HUES48 (cell line): ENCODE data around the gene MYCL.
A peak's percentile ranks its signal among the peaks of the same experiment; 100 is the strongest.

Experiments
- H3K27ac ChIP-seq: one replicate; pipeline ENCODE4 v1.7.0; 2013; ENCODE audit warnings: low read depth, low read length, inconsistent platforms
- H3K27me3 ChIP-seq: 2 replicates; pipeline ENCODE4 v1.6.1; 2013; ENCODE audit warnings: mild to moderate bottlenecking, low read length; ENCODE audit not compliant: control insufficient read depth, insufficient read depth
- H3K36me3 ChIP-seq: 2 replicates; pipeline ENCODE4 v1.6.1; 2013; ENCODE audit warnings: low read length; ENCODE audit not compliant: control insufficient read depth, insufficient read depth
- H3K4me1 ChIP-seq: 2 replicates; pipeline ENCODE4 v1.6.1; 2013; ENCODE audit warnings: mild to moderate bottlenecking, low read length; ENCODE audit not compliant: control insufficient read depth, insufficient read depth
- H3K4me3 ChIP-seq: 2 replicates; pipeline ENCODE4 v1.5.1; 2013; ENCODE audit warnings: mild to moderate bottlenecking, low read depth, low read length
- H3K9ac ChIP-seq: 2 replicates; pipeline ENCODE4 v1.6.1; 2013; ENCODE audit warnings: mild to moderate bottlenecking, low read depth, low read length, moderate library complexity
- H3K9me3 ChIP-seq: 2 replicates; pipeline ENCODE4 v1.6.1; 2013; ENCODE audit warnings: low read length; ENCODE audit not compliant: control insufficient read depth, insufficient read depth

The MYCL gene

DNA sequence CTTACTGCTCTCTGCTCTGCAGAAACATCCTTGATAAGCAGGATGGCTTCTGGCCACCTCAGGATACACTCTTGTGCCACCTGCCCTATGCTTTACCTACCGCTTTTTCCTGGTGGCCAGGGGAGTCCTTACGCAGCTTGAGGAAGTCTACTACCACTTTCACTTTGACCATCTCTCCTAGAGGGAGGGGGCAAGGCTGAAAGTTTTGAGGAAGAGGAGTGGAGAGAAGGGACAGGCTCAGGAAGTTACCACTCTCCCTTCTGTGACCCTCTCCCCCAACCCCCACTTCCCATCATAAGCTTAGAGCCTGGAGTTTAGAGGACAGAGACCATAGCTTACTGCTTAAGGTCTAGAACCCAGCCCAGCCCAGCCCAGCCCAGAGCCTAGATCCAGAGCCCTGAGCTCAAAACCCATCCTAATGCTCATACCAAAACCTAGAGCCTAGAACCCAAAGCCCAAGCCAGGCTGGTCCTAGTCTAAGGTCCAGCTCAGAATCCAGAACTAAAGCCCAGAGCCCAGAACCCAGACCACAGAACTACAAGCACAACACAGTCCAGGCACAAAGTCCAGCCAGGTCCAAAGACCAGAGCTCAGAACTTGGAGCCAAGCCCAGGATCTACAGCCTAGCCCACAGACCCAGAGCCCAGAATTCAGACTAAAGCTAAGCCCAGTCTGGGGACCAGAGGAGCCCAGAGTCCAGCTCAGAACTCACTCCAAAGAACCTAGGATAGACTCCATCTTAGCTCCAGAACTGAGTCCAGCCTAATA is 35.2 kb upstream of the MYCL start:
- no peak overlapping the region for H3K9ac ChIP-seq
- H3K4me3 ChIP-seq = no peak overlapping the region
- H3K27me3 ChIP-seq = no peaks in the 10 kb centered on the region
- H3K4me1 ChIP-seq = no peaks in the 10 kb centered on the region
- H3K9me3 ChIP-seq = no peaks in the 10 kb centered on the region
- no peak overlapping the region for H3K27ac ChIP-seq
- H3K36me3 ChIP-seq = no peaks in the 10 kb centered on the region

DNA sequence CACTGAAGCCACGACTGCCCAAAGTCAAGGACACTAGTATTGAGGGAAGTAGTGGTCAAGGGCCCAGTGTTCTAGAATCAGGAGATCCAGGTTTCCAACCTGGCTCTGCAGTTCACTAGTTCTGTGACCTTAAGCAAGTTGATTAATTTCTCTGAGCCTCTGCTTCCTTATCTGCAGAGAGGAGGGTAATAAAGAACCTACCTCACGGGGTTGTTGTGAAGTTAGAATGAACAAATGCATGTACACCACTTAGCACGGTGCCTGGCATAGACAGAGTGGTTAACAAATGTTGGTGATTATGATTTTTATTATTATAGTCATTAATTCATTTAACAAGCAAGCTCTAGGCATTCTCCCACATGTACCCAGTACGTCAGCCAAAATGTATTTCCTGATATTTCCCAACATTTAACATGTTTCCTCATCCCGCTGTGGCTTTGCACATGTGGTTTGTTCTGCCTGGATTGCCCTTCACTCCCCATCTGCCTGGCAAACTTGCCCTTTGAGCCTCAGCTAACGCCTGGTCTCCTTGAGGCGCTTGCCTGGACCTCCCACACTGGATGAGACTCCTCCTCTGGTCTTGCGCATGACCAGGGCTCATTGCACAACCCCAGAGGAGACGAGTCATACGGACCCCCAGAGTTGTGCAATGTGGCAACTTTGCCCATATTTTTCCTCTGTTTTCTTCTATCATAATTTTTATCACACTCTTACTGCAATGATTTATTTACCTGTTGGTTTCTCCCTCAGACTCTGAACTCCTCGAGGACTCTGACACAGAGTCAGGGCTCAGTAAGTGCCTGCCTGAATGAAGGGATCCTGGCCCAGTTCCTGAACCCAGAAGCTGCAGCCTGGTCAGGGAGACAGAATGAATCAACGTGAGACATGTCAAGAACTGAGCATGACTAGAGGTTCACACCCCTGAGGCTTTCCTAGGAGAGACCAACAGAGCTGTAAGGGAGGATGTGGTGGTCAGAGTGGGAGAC is 32.5 kb upstream of the MYCL start:
- H3K4me3 ChIP-seq = no peak overlapping the region
- H3K27me3 ChIP-seq = no peaks in the 10 kb centered on the region
- H3K27ac ChIP-seq = no peak overlapping the region
- no peaks in the 10 kb centered on the region for H3K4me1 ChIP-seq
- H3K36me3 ChIP-seq = no peaks in the 10 kb centered on the region
- H3K9me3 ChIP-seq = no peaks in the 10 kb centered on the region
- no peak overlapping the region for H3K9ac ChIP-seq

DNA sequence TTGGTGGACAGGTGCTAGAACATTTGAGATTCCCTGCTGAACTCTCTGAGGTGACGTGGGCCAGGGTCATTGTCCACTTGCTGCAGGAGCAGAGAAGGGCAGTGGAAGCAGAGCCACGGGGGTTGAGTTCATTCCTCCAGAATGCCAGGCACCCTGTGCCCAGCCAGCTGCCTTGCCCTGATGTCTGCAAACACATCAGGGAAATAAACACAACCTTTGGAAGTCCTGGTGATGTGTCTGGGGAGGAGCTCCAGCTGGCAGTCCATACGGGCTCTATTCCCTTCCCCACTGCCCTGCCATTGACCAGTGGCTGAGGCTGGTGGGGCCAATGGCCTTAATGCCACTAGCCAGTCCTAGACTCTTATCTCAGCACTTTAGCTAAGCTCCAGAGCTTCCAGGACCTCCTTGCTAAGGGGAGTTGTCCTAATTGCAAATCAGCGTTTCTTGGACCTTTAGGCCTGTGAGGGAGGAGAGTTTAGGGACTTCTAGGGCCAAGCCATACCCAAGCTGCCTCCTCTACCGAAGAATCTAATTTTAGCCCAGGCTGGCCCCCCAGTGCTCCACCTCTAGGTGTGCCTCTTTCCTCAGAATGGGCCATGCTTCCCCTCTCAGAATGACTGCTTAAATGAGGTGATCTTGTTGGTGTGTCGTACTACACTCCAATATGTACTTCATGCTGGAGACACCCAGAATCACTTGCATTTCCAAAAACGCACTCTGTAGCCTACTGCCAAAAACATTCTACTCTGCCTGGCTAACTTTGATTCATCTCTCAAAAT is 27.3 kb upstream of the MYCL start:
- Histone ChIP-seq H3K9me3 (no peaks in the 10 kb centered on the region), H3K9ac (no peak overlapping the region), H3K27ac (no peak overlapping the region), H3K36me3 (no peaks in the 10 kb centered on the region), H3K27me3 (no peaks in the 10 kb centered on the region), H3K4me3 (no peak overlapping the region), H3K4me1 (no peaks in the 10 kb centered on the region)

DNA sequence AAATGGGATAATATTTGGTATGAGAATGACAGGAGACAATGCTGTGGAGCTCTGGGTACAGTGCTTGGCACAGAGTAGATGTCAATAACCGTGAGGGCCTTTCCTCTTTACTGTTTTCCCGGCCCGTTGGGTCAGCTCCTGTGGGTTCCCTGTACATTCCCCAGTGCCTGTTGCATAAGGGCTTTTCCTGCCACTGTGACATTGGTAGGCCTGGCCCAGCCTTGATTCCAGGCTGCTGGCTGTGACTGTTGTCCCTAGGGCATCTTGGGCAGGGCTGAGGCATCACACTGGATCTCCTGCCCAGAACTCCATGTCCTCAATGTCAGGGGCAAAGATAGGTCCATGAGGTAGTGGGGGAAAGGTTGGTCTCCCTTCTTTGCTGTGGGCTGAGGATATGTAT is 25.8 kb upstream of the MYCL start:
- H3K9me3 ChIP-seq = no peaks in the 10 kb centered on the region
- no peak overlapping the region for H3K27ac ChIP-seq
- H3K4me3 ChIP-seq = no peak overlapping the region
- H3K4me1 ChIP-seq = peaks cover 3% of the 10 kb centered on the region; the same call in 1 of the 2 replicates
- H3K27me3 ChIP-seq = 0 out of 2 replicates have a peak, but pooled peaks cover 3% of the 10 kb centered on the region
- H3K9ac ChIP-seq = no peak overlapping the region
- no peaks in the 10 kb centered on the region for H3K36me3 ChIP-seq

DNA sequence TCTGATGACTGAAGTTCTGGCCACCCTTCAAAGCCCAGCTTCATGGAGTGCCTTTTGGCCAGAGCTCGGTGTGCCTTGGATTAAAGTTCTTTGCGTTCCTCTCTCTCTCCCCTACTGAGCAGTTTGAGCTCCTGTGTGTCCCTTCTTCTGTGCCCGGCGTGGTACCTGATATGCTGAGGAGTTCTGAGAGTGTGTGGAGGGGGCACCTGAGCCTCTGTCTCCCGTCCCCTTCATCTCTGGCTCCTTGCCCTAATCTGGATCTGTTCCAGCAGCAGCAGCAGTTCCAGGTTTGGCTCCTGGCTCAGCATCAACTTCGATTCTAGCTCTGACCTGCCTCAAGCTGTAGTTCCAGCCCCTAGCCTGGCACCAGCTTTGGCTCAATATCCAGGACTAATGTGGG is 25.1 kb upstream of the MYCL start:
- Histone ChIP-seq H3K9ac (no peak overlapping the region), H3K27me3 (peaks cover 6% of the 10 kb centered on the region; the same call in 1 of the 2 replicates), H3K27ac (no peak overlapping the region), H3K36me3 (no peaks in the 10 kb centered on the region), H3K9me3 (no peaks in the 10 kb centered on the region), H3K4me1 (peaks cover 7% of the 10 kb centered on the region), H3K4me3 (no peak overlapping the region)

DNA sequence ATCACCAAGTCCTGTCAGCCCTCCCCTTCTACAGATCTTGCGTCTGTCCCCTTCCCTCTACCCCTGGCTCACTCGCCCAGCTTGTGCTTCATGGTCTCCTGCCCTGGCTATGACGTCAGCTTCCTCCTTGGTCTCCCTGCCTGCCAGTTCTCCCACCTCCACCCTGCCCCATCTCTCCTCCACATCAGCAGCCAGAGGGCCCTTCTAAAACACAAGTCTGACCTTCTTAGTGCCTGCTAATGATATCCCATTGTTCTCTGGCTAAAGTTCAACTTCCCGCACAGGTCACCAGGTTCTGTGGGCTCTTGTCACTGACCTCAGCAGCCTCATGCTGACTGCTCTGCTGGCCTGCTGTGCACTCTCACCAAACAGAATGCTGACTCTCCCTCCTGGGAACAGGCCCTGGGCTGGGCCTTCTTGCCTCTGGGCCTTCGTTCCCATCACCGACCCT is 24.7 kb upstream of the MYCL start:
- Histone ChIP-seq H3K9ac (no peak overlapping the region), H3K9me3 (no peaks in the 10 kb centered on the region), H3K4me1 (peaks cover 11% of the 10 kb centered on the region), H3K27ac (no peak overlapping the region), H3K36me3 (no peaks in the 10 kb centered on the region), H3K27me3 (peaks cover 9% of the 10 kb centered on the region; the same call in 1 of the 2 replicates), H3K4me3 (no peak overlapping the region)

DNA sequence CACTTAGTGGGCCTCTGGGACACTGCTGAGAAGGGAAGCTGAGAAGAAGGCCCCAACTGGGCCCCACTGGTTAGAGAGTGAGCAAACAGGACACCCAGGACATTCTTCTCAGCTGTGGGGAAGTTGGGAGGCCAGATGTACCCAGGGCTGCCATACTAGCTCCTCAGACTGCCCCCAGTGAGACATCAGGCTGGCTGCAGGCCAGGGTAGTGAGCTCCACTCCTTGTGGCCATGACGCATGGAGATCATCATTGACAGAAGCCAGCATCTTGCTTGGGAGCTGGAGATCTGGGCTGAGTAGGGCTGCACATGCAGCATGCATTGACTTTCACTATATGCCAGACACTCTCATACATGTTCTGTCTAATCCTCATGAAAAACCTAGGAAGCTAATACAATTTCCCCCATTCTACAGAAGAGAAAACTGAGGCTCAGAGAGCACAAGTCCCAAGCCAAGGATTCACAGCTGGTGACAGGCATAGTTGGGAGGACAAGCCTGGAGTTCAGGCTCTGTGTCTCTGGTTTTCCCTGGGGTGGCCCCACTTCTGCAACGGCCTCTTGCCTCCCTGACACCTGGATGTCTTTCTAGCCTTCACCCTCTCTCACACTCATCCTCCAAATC is 24.1 kb upstream of the MYCL start:
- no peaks in the 10 kb centered on the region for H3K36me3 ChIP-seq
- peaks cover 12% of the 10 kb centered on the region for H3K4me1 ChIP-seq
- H3K4me3 ChIP-seq = no peak overlapping the region
- H3K9ac ChIP-seq = no peak overlapping the region
- peaks cover 11% of the 10 kb centered on the region; the same call in 1 of the 2 replicates for H3K27me3 ChIP-seq
- no peaks in the 10 kb centered on the region for H3K9me3 ChIP-seq
- no peak overlapping the region for H3K27ac ChIP-seq

DNA sequence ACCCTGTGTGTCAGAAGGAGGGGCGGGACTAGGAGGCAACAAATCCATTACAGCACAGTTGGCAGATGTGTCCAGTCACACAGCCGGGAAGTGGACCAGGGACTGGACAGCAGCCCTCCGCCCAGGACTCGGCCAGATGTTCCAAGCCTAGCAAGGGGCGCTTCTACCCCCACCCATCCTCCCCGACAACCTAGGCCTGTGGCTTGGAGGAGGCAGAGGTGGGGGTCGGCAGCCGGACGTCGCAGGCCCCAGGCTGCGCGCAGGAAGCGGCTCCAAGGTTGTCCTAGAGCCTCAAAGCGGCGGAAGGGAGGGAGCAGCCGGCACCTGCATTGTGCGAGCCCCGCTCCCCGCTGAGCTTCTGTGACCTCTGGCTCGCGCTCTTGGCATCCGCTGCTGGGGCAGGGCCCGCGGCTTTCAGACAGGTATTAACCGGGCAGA is 20.6 kb upstream of the MYCL start:
- Histone ChIP-seq H3K4me3 (peak overlapping the region; percentile 44), H3K27ac (no peak overlapping the region), H3K9ac (no peak overlapping the region), H3K4me1 (peaks cover 12% of the 10 kb centered on the region), H3K27me3 (peaks cover 11% of the 10 kb centered on the region; the same call in 1 of the 2 replicates), H3K9me3 (no peaks in the 10 kb centered on the region), H3K36me3 (no peaks in the 10 kb centered on the region)

DNA sequence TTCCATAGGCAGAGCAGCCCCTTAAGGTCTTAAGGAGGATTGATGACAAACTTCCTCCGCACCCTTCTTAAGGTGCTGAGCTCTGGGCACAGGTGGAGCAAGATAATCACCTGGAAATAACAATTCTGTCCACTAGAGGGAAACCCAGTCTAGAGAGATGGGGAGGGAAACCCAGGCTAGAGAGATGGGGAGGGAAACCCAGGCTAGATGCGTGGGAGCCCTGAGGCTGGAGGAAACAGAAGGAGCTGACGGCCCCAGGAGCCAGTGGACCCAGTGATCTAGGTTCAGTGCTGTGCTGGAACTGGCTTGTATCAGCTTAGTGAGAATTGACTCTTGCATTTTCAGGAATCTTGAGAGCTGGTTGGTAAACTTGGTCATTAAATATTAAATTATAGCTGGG is 17.8 kb upstream of the MYCL start:
- Histone ChIP-seq H3K9me3 (no peaks in the 10 kb centered on the region), H3K27ac (no peak overlapping the region), H3K4me1 (peaks cover 12% of the 10 kb centered on the region), H3K9ac (no peak overlapping the region), H3K4me3 (no peak overlapping the region), H3K36me3 (no peaks in the 10 kb centered on the region), H3K27me3 (peaks cover 11% of the 10 kb centered on the region; the same call in 1 of the 2 replicates)

DNA sequence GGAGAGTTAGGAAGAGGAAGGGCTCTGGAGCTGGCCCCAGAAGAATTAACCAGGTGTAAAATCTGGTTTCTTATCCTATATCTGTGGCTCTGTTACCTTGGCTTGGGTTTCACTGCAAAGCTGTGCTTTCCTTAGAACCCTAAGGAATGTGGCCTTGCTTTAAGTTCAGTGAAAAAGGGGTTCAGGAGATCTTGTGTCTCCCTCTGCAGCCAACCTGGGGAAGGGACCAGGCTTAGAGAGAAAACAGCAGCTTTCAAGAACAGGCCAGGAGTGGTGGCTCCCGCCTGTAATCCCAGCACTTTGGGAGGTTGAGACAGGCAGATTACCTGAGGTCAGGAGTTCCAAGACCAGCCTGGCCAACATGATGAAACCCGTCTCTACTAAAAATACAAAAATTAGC is 16.1 kb upstream of the MYCL start:
- no peaks in the 10 kb centered on the region for H3K36me3 ChIP-seq
- H3K27me3 ChIP-seq = peaks cover 9% of the 10 kb centered on the region; the same call in 1 of the 2 replicates

More for the DNA sequence above, 16.1 kb upstream of the MYCL start:
- Histone ChIP-seq H3K9me3 (no peaks in the 10 kb centered on the region), H3K4me1 (peaks cover 12% of the 10 kb centered on the region), H3K4me3 (no peak overlapping the region), H3K9ac (no peak overlapping the region), H3K27ac (no peak overlapping the region)
